K562 (cell line): ENCODE measurements around the gene HIPK2. TPM values are rescaled to one million over a fixed set of nuclear protein-coding genes. Genes with fewer than 3 reads are reported as not detected.

ENCODE experiments used
- ATAC-seq: fragments of 200-7000 bp; cut with Tn5 transposase; 3 replicates; pipeline ENCODE4 v1.9.1; 2020; ENCODE audit warnings: moderate library complexity
- BruUV-seq: library from RNA; stranded (reverse); fragments of 400-500 nt; replicated peaks from 2 replicates; lab custom pipeline; 2021; lab: Mats Ljungman, UMichigan
- CTCF ChIA-PET: fragments of 300-600 bp; formaldehyde crosslinking; extraction: SDS; loops from one replicate; lab custom pipeline; 2021; ENCODE audit warnings: low intra/inter-chr PET ratio; lab: Yijun Ruan, JAX
- POLR2A ChIA-PET: fragments of 300-600, 350-650 bp; sonication (Branson Sonifier 250); formaldehyde crosslinking; extraction: SDS; loops from one replicate; lab custom pipeline; 2021; ENCODE audit warnings: antibody characterized with exemption, inconsistent platforms; lab: Yijun Ruan, JAX
- DNase-seq, 4 experiments: peaks; one replicate each; pipeline versions ENCODE4 v3.0.0 to v3.0.0-alpha.2; 2011 to 2018; ENCODE audit warnings: low spot score in 3 of 4, mixed read lengths in 3 of 4; ENCODE audit errors: extremely low read depth in 1 of 4
- FAIRE-seq: peaks from 2 replicates; lab custom pipeline; 2011; peaks lifted over from hg19 to GRCh38; lab: Jason Lieb, UNC
- H2AFZ ChIP-seq: 2 replicates; pipeline ENCODE4 v1.6.0; 2011; ENCODE audit warnings: low read depth, low read length, control low read depth, inconsistent platforms
- H3K27ac ChIP-seq: fragments of 200-600 bp; 3 replicates; pipeline ENCODE4 v1.8.0; 2011; ENCODE audit warnings: low read depth, mild to moderate bottlenecking, control low read depth, inconsistent platforms, low read length, moderate library complexity, mixed read lengths; ENCODE audit errors: extremely low read depth
- H3K27me3 ChIP-seq, 2 experiments: fragments of 300-600 bp in 1 of 2; 2 replicates in 1 of 2; 3 replicates in 1 of 2; pipeline versions ENCODE4 v1.6.0 to v1.8.0; 2011; ENCODE audit warnings: inconsistent platforms in 2 of 2, low read length in 2 of 2, mild to moderate bottlenecking in 1 of 2, mixed read lengths in 1 of 2, moderate library complexity in 1 of 2; ENCODE audit not compliant: control insufficient read depth in 2 of 2, insufficient read depth in 2 of 2
- H3K36me3 ChIP-seq: fragments of 300-600 bp; 3 replicates; pipeline ENCODE4 v1.8.0; 2011; ENCODE audit warnings: mild to moderate bottlenecking, low read length, inconsistent platforms; ENCODE audit not compliant: control insufficient read depth, insufficient read depth
- H3K4me1 ChIP-seq, 2 experiments: fragments of 200-600 bp in 1 of 2; replicated peaks in 1 of 2; 2 replicates in 1 of 2; 3 replicates in 1 of 2; pipeline versions ENCODE4 v1.5.1 to v1.8.0; 2011; ENCODE audit warnings: inconsistent platforms in 2 of 2, low read length in 2 of 2, mild to moderate bottlenecking in 1 of 2, mixed read lengths in 1 of 2, moderate library complexity in 1 of 2; ENCODE audit not compliant: control insufficient read depth in 2 of 2, insufficient read depth in 2 of 2
- H3K4me2 ChIP-seq: 2 replicates; pipeline ENCODE4 v1.6.1; 2011; ENCODE audit warnings: low read length, control low read depth, inconsistent platforms, mixed read lengths; ENCODE audit not compliant: insufficient read depth
- H3K4me3 ChIP-seq: fragments of 200-600 bp; sonication (generic), shearing (Covaris generic); 2 replicates; pipeline ENCODE4 v1.5.1; 2016; ENCODE audit warnings: control low read depth, inconsistent platforms
- H3K79me2 ChIP-seq: fragments of 200-600 bp; 3 replicates; pipeline ENCODE4 v1.8.0; 2011; ENCODE audit warnings: low read length, inconsistent platforms; ENCODE audit not compliant: control insufficient read depth, insufficient read depth
- H3K9ac ChIP-seq, 2 experiments: 2 replicates each; pipeline versions ENCODE4 v1.6.0 to v1.6.1; 2011; ENCODE audit warnings: low read depth in 2 of 2, low read length in 2 of 2, control low read depth in 1 of 2, inconsistent platforms in 1 of 2, mild to moderate bottlenecking in 1 of 2, mixed read lengths in 1 of 2; ENCODE audit not compliant: insufficient read depth in 1 of 2
- H3K9me1 ChIP-seq: one replicate; pipeline ENCODE4 v1.6.0; 2011; ENCODE audit warnings: inconsistent platforms, mild to moderate bottlenecking, low read length, moderate library complexity; ENCODE audit not compliant: control insufficient read depth, insufficient read depth
- H3K9me3 ChIP-seq: replicated peaks from 2 replicates; pipeline ENCODE4 v1.5.1; 2011; ENCODE audit warnings: low read depth, low read length, inconsistent platforms; ENCODE audit not compliant: control insufficient read depth, insufficient read depth
- H4K20me1 ChIP-seq: replicated peaks from 2 replicates; pipeline ENCODE4 v1.6.1; 2011; ENCODE audit warnings: low read length, inconsistent platforms, mixed read lengths; ENCODE audit not compliant: control insufficient read depth, insufficient read depth
- DMBX1 ChIP-seq: fragments of 250-450 bp; sonication (Bioruptor Pico); IDR thresholded peaks from 2 replicates; pipeline ENCODE4 v1.8.0; 2022; ENCODE audit warnings: inconsistent platforms, mild to moderate bottlenecking, moderate library complexity, borderline replicate concordance
- HSF4 ChIP-seq: fragments of 250-450 bp; sonication (Bioruptor Pico); IDR thresholded peaks from 2 replicates; pipeline ENCODE4 v2.1.2; 2022; ENCODE audit warnings: mild to moderate bottlenecking, moderate library complexity, borderline replicate concordance
- IRF2 ChIP-seq: sonication (generic); formaldehyde crosslinking; IDR thresholded peaks from 2 replicates; pipeline ENCODE4 v1.8.1; 2022; ENCODE audit warnings: mild to moderate bottlenecking, missing genetic modification reagents
- NELFE ChIP-seq: IDR thresholded peaks from 2 replicates; pipeline ENCODE4 v1.6.1; 2011; ENCODE audit warnings: mild to moderate bottlenecking; ENCODE audit not compliant: insufficient read depth, insufficient read length
- TAF1 ChIP-seq: IDR thresholded peaks from 2 replicates; pipeline ENCODE4 v1.6.1; 2011; ENCODE audit warnings: mild to moderate bottlenecking, low read length, moderate library complexity; ENCODE audit not compliant: insufficient read depth, control insufficient read depth, severe bottlenecking; ENCODE audit errors: extremely low read depth
- ZKSCAN8 ChIP-seq: fragments of 200-800 bp; sonication (Bioruptor generic); IDR thresholded peaks from 2 replicates; pipeline ENCODE4 v1.6.1; 2016; ENCODE audit warnings: missing genetic modification characterization, missing compliant biosample characterization
- WGBS: fragments of 100-300 bp; shearing (Covaris generic); methylation state at CpG from one replicate; pipeline ENCODE4 v1.1.6; 2016; ENCODE audit warnings: low coverage, mixed read lengths; ENCODE audit not compliant: insufficient coverage; ENCODE audit errors: missing lambda C conversion rate; 5-methylcytosine and 5-hydroxymethylcytosine counted together
- in situ Hi-C: fragments of 300-500 bp; cut with MboI; formaldehyde crosslinking; loops from 4 replicates; pipeline ENCODE4 v1.15.0; 2018; ENCODE audit warnings: inconsistent platforms, mixed read lengths
- intact Hi-C: fragments of 100-400 bp; cut with micrococcal nuclease; formaldehyde crosslinking; loops from 2 replicates; pipeline ENCODE4 v1.14.2; 2022
- polyA plus RNA-seq, 8 experiments: library from polyadenylated mRNA; depleted of rRNA in 4 of 8; stranded (reverse) in 5 of 8; unstranded in 3 of 8; fragments of >200 nt; fragmentation: Nextera tagmentation in 2 of 8; fragmentation: Illumina TruSeq in 1 of 8; extraction: Ambion mirVana in 2 of 8; extraction: Trizol in 1 of 8; gene quantifications; 2 replicates each; pipeline versions ENCODE4 v1.2.1 to v1.2.3, GENCODE V29; 2011 to 2014; ENCODE audit warnings: inconsistent platforms in 1 of 8, missing spikeins in 1 of 8
- total RNA-seq, 7 experiments: library from RNA; depleted of rRNA in 6 of 7; stranded (reverse); fragments of >200 nt in 6 of 7; fragmentation: Illumina TruSeq in 2 of 7; extraction: Trizol in 2 of 7; gene quantifications; 2 replicates each; pipeline versions ENCODE4 v1.2.1 to v1.2.3, GENCODE V29; 2011 to 2021; ENCODE audit warnings: low replicate concordance in 1 of 7
- TF ChIP-seq, protein P1 (sequence below): fragments of 250-450 bp; sonication (Bioruptor Pico); IDR thresholded peaks from 2 replicates; pipeline ENCODE4 v1.5.1; 2021; ENCODE audit warnings: mild to moderate bottlenecking
- TF ChIP-seq, protein P2 (sequence below): fragments of 200-800 bp; sonication (Bioruptor generic); IDR thresholded peaks from 2 replicates; pipeline ENCODE4 v1.6.1; 2017; ENCODE audit warnings: missing genetic modification characterization, missing compliant biosample characterization

Gene HIPK2
- total and polyA plus RNA-seq, 9 of the 15 experiments (the other 6 are each of a cell fraction or from before 2014, with no cell fraction given) = 0.69 to 19.8 (median 5.1) TPM

DNA sequence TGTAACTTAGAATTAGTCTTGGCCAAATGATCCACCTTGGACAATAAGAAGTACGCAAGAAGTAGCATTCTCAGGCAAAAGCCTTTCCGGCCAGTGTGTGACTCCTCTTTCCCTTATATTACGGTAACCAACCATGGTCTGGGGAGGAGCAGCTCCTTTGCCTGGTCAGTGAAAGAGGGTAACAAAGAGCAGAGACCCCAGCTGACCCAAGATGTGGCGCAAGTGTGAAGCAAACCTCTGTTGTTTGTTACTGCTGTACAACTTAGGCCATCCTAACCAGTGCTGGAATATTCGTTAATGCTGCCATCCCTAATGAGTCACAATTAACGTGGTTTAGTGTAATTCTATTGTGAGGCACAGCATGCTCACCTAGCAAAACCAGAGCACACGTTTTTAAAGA lies 44.0 kb downstream of the HIPK2 start:
- ChIA-PET CTCF (no interaction called here), POLR2A (interaction anchor here (1.0 kb wide), 1 partner anchor 14 kb away, joined by 3 read pairs; no protein-coding TSS in a partner anchor)
- no peaks in the 10 kb centered on the region for H3K79me2 ChIP-seq
- H3K9ac ChIP-seq = no peak overlapping the region
- no peak overlapping the region for H3K27ac ChIP-seq
- H2AFZ ChIP-seq = no peak overlapping the region
- 59% methylated on average over 7 of the region's 7 CpGs for WGBS
- intact Hi-C loops = no loop called here
- no peaks in the 10 kb centered on the region for H3K9me1 ChIP-seq
- H3K36me3 ChIP-seq = no peaks in the 10 kb centered on the region
- DNase-seq (no peak), ATAC-seq (no peak), FAIRE-seq (peak; percentile 11)
- TF ChIP-seq NELFE = no peak
- TF ChIP-seq TAF1 = no peak
- TF ChIP-seq HSF4 = no peak
- TF ChIP-seq ZKSCAN8 (CRISPR knock-in tag) = no peak
- no peak for TF ChIP-seq DMBX1
- TF ChIP-seq, protein P1, sequence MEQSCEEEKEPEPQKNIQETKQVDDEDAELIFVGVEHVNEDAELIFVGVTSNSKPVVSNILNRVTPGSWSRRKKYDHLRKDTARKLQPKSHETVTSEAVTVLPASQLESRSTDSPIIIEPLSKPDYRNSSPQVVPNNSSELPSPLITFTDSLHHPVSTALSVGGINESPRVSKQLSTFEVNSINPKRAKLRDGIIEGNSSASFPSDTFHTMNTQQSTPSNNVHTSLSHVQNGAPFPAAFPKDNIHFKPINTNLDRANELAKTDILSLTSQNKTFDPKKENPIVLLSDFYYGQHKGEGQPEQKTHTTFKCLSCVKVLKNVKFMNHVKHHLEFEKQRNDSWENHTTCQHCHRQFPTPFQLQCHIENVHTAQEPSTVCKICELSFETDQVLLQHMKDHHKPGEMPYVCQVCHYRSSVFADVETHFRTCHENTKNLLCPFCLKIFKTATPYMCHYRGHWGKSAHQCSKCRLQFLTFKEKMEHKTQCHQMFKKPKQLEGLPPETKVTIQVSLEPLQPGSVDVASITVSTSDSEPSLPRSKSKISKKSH (CRISPR knock-in tag) = no peak
- TF ChIP-seq, protein P2, sequence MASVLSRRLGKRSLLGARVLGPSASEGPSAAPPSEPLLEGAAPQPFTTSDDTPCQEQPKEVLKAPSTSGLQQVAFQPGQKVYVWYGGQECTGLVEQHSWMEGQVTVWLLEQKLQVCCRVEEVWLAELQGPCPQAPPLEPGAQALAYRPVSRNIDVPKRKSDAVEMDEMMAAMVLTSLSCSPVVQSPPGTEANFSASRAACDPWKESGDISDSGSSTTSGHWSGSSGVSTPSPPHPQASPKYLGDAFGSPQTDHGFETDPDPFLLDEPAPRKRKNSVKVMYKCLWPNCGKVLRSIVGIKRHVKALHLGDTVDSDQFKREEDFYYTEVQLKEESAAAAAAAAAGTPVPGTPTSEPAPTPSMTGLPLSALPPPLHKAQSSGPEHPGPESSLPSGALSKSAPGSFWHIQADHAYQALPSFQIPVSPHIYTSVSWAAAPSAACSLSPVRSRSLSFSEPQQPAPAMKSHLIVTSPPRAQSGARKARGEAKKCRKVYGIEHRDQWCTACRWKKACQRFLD (CRISPR knock-in tag) = no peak
- no peak for TF ChIP-seq IRF2 (CRISPR knock-in tag)
- BruUV-seq = no TSS peak
- in situ Hi-C loops = no loop called here
- H3K4me1 ChIP-seq = no peaks in the 10 kb centered on the region
- no peak overlapping the region for H3K4me3 ChIP-seq
- H3K4me2 ChIP-seq = no peak overlapping the region
- peaks cover 0 to 10% of the 10 kb centered on the region in 2 experiments; a peak in 1 of 5 replicates for H3K27me3 ChIP-seq
- H3K9me3 ChIP-seq = no peaks in the 10 kb centered on the region
- H4K20me1 ChIP-seq = peaks cover 14% of the 10 kb centered on the region
